Measurements from ENCODE around the gene SCNN1B.
"Not testable (repeated sequence)": the region's sequence is repeated elsewhere in the genome, so short reads cannot be mapped to it uniquely, and the experiment has no call there.

SCNN1B gene

DNA sequence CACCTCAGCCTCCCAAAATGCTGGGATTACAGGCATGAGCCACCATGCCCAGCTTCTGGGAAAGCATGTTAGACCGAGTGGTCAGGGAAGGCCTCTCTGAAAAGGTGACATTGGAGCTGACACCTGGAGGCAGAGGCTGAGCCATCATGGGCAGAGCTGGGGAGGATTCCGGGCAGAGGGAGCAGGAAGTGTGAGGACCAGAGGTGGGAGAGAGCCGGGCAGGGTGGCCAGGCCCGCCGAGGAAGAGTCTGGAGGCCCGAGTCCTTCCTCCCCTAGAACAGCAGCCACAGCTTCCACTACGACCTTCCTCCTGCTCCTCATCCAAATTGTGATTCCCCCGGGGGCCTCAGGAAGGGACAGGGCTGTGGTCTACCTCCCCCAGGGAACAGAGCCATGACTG lies 76.2 kb downstream of the SCNN1B start:
- TF ChIP-seq, protein P1, sequence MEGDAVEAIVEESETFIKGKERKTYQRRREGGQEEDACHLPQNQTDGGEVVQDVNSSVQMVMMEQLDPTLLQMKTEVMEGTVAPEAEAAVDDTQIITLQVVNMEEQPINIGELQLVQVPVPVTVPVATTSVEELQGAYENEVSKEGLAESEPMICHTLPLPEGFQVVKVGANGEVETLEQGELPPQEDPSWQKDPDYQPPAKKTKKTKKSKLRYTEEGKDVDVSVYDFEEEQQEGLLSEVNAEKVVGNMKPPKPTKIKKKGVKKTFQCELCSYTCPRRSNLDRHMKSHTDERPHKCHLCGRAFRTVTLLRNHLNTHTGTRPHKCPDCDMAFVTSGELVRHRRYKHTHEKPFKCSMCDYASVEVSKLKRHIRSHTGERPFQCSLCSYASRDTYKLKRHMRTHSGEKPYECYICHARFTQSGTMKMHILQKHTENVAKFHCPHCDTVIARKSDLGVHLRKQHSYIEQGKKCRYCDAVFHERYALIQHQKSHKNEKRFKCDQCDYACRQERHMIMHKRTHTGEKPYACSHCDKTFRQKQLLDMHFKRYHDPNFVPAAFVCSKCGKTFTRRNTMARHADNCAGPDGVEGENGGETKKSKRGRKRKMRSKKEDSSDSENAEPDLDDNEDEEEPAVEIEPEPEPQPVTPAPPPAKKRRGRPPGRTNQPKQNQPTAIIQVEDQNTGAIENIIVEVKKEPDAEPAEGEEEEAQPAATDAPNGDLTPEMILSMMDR (IDR thresholded peaks at IDR 0.05; ENCODE audit: low read length, missing control alignments), result no peak
- DNase-seq (ENCODE audit: low read depth), result no peak
- no peak overlapping the region for H3K4me3 ChIP-seq (replicated peaks; ENCODE audit: low read depth, low read length)

DNA sequence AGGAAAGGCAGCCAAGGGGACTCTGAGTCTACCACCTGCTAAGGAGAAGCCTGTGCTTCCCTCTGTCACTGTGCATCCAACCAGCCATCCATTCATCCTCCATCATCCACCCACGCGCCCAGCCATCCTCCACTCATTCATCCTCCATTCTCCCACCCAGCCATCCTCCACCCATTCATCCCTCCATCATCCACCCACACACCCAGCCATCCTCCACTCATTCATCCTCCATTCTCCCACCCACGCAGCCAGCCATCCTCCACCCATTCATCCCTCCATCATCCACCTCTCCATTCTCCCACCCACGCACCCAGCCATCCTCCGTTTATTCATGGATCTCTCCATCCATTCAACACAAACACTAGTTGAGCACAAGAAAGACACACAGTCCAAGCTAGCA lies 76.8 kb downstream of the SCNN1B start:
- no peak overlapping the region for H3K4me3 ChIP-seq (replicated peaks; ENCODE audit: low read depth, low read length)
- DNase-seq (ENCODE audit: low read depth), result no peak
- TF ChIP-seq, protein P1 (IDR thresholded peaks at IDR 0.05; ENCODE audit: low read length, missing control alignments), result no peak

- TF ChIP-seq, protein P1 (IDR thresholded peaks at IDR 0.05; ENCODE audit: low read length, missing control alignments), result no peak
- H3K4me3 ChIP-seq (replicated peaks; ENCODE audit: low read depth, low read length), result no peak overlapping the region
- DNase-seq (ENCODE audit: low read depth), result no peak
Observed at GRCh38 chr16:23379707-23380106, 77.6 kb downstream of the SCNN1B start.

GRCh38 chr16:23380501-23380951 lies 78.4 kb downstream of the SCNN1B start:
- no peak for DNase-seq (ENCODE audit: low read depth)
- H3K4me3 ChIP-seq (replicated peaks; ENCODE audit: low read depth, low read length), result no peak overlapping the region
- TF ChIP-seq, protein P1 (IDR thresholded peaks at IDR 0.05; ENCODE audit: low read length, missing control alignments), result no peak

GRCh38 chr16:23381702-23382101 lies 79.6 kb downstream of the SCNN1B start:
- DNase-seq (ENCODE audit: low read depth); H3K4me3 ChIP-seq (replicated peaks; ENCODE audit: low read depth, low read length): not testable (repeated sequence)

GRCh38 chr16:23382279-23382678 lies 80.2 kb downstream of the SCNN1B start:
- TF ChIP-seq, protein P1 (IDR thresholded peaks at IDR 0.05; ENCODE audit: low read length, missing control alignments), result no peak
- H3K4me3 ChIP-seq (replicated peaks; ENCODE audit: low read depth, low read length), result no peak overlapping the region
- no peak for DNase-seq (ENCODE audit: low read depth)

- H3K4me3 ChIP-seq (replicated peaks; ENCODE audit: low read depth, low read length), result no peak overlapping the region
- TF ChIP-seq, protein P1 (IDR thresholded peaks at IDR 0.05; ENCODE audit: low read length, missing control alignments), result no peak
- DNase-seq (ENCODE audit: low read depth), result no peak
Observed at GRCh38 chr16:23383881-23384280, 81.8 kb downstream of the SCNN1B start.
